HepG2 (cell line): Measurements from ENCODE around the gene NUAK2. TPM values are rescaled to one million over a fixed set of nuclear protein-coding genes. Genes with fewer than 3 reads are reported as not detected.

Experiments
- AGO2 ChIP-seq: fragments of 200-400 bp; formaldehyde crosslinking; optimal IDR thresholded peaks from 2 replicates; pipeline ENCODE3; 2017; ENCODE audit warnings: mild to moderate bottlenecking, low read depth, low read length, moderate library complexity
- CAMTA2 ChIP-seq: sonication (generic); formaldehyde crosslinking; IDR thresholded peaks from 2 replicates; pipeline ENCODE4 v1.4.0; 2020; ENCODE audit warnings: mild to moderate bottlenecking, missing genetic modification reagents, borderline replicate concordance
- GTF3A ChIP-seq: sonication (generic); formaldehyde crosslinking; conservative IDR thresholded peaks from 2 replicates; pipeline ENCODE4 v1.4.0; 2020; ENCODE audit warnings: mild to moderate bottlenecking, missing genetic modification reagents
- HCFC1 ChIP-seq: fragments of 150-350 bp; IDR thresholded peaks from 2 replicates; pipeline ENCODE4 v1.6.1; 2014; ENCODE audit warnings: low read depth, low read length
- KAT8 ChIP-seq: IDR thresholded peaks from 2 replicates; pipeline ENCODE4 v1.6.1; 2016; ENCODE audit warnings: missing genetic modification reagents, missing compliant biosample characterization
- MTA3 ChIP-seq: sonication (generic); formaldehyde crosslinking; IDR thresholded peaks from 2 replicates; pipeline ENCODE4 v1.4.0; 2020; ENCODE audit warnings: missing genetic modification reagents
- NONO ChIP-seq, 2 experiments: fragments of 450-650 bp in 1 of 2; sonication (generic) in 1 of 2; formaldehyde crosslinking in 1 of 2; IDR thresholded peaks in 1 of 2; conservative IDR thresholded peaks in 1 of 2; 2 replicates each; pipeline versions ENCODE4 v1.6.1 to v1.8.0; 2017 to 2022; ENCODE audit warnings: mild to moderate bottlenecking in 1 of 2, missing genetic modification reagents in 1 of 2, moderate library complexity in 1 of 2
- PHF5A ChIP-seq: IDR thresholded peaks from one replicate; pipeline ENCODE4 v1.6.1; 2018; ENCODE audit warnings: low read depth, missing genetic modification reagents; ENCODE audit not compliant: unreplicated experiment
- SUZ12 ChIP-seq: fragments of 150-350 bp; IDR thresholded peaks from 2 replicates; pipeline ENCODE4 v1.6.1; 2014; ENCODE audit warnings: low read depth, low read length
- YY1 ChIP-seq: IDR thresholded peaks from 2 replicates; pipeline ENCODE4 v1.6.1; 2011; ENCODE audit warnings: low read length, low read depth, moderate library complexity, mild to moderate bottlenecking; ENCODE audit not compliant: insufficient read depth, insufficient replicate concordance
- ZBTB42 ChIP-seq: sonication (generic); formaldehyde crosslinking; IDR thresholded peaks from 2 replicates; pipeline ENCODE4 v1.5.0; 2020; ENCODE audit warnings: mild to moderate bottlenecking, missing genetic modification reagents
- ZNF138 ChIP-seq: sonication (generic); formaldehyde crosslinking; IDR thresholded peaks from 2 replicates; pipeline ENCODE4 v1.5.0; 2020; ENCODE audit warnings: mild to moderate bottlenecking, low read depth, missing genetic modification reagents
- ZNF282 ChIP-seq: fragments of 450-650 bp; IDR thresholded peaks from 2 replicates; pipeline ENCODE4 v1.6.1; 2018; ENCODE audit not compliant: partially characterized antibody
- ZNF335 ChIP-seq: sonication (generic); formaldehyde crosslinking; IDR thresholded peaks from 2 replicates; pipeline ENCODE4 v1.4.0; 2020; ENCODE audit warnings: missing genetic modification reagents
- ZNF570 ChIP-seq: sonication (generic); formaldehyde crosslinking; IDR thresholded peaks from 2 replicates; pipeline ENCODE4 v1.4.0; 2020; ENCODE audit warnings: mild to moderate bottlenecking, missing genetic modification reagents, borderline replicate concordance
- ZNF614 ChIP-seq: IDR thresholded peaks from 2 replicates; pipeline ENCODE4 v1.6.1; 2018; ENCODE audit warnings: missing biosample characterization, missing genetic modification reagents, inconsistent platforms, borderline replicate concordance
- ZNF672 ChIP-seq: sonication (generic); formaldehyde crosslinking; IDR thresholded peaks from 2 replicates; pipeline ENCODE4 v1.8.1; 2022; ENCODE audit warnings: missing genetic modification reagents
- ZNF747 ChIP-seq: sonication (generic); formaldehyde crosslinking; IDR thresholded peaks from 2 replicates; pipeline ENCODE4 v1.8.1; 2023; ENCODE audit warnings: missing genetic modification reagents, mild to moderate bottlenecking, borderline replicate concordance
- ZNF792 ChIP-seq: IDR thresholded peaks from 2 replicates; pipeline ENCODE4 v1.6.1; 2016
- polyA plus RNA-seq, 8 experiments: library from polyadenylated mRNA; depleted of rRNA in 3 of 8; stranded (reverse) in 7 of 8; unstranded in 1 of 8; fragments of >200 nt; fragmentation: Illumina TruSeq in 4 of 8; extraction: Trizol in 4 of 8; gene quantifications; 2 replicates each; pipeline versions ENCODE4 v1.2.1 to v1.2.3, GENCODE V29; 2011 to 2016; ENCODE audit warnings: low read depth in 4 of 8, missing spikeins in 1 of 8, mixed read lengths in 1 of 8; ENCODE audit not compliant: insufficient read depth in 1 of 8
- total RNA-seq, 5 experiments: library from RNA; depleted of rRNA; stranded (reverse); fragments of >200 nt; fragmentation: Illumina TruSeq; extraction: Trizol; gene quantifications; 2 replicates each; pipeline ENCODE4 v1.2.3, GENCODE V29; 2016; ENCODE audit warnings: low read depth in 1 of 5
- TF ChIP-seq, protein P1 (sequence below): IDR thresholded peaks from 2 replicates; pipeline ENCODE4 v1.6.1; 2012; ENCODE audit warnings: low read length, improper control_type of control experiment
- TF ChIP-seq, protein P2 (sequence below): sonication (generic); formaldehyde crosslinking; IDR thresholded peaks from 2 replicates; pipeline ENCODE4 v1.8.0; 2023; ENCODE audit warnings: mild to moderate bottlenecking, missing genetic modification reagents
- TF ChIP-seq, protein P3 (sequence below): fragments of 450-650 bp; IDR thresholded peaks from 2 replicates; pipeline ENCODE4 v1.6.1; 2017; ENCODE audit warnings: mild to moderate bottlenecking
- TF ChIP-seq, protein P4 (sequence below): sonication (generic); formaldehyde crosslinking; IDR thresholded peaks from 2 replicates; pipeline ENCODE4 v1.5.0; 2020; ENCODE audit warnings: missing genetic modification reagents

The NUAK2 gene
- total and polyA plus RNA-seq, 2 of the 13 experiments (the other 11 are each of a cell fraction or from before 2014, with no cell fraction given), result 0.75 to 1.1 TPM

DNA sequence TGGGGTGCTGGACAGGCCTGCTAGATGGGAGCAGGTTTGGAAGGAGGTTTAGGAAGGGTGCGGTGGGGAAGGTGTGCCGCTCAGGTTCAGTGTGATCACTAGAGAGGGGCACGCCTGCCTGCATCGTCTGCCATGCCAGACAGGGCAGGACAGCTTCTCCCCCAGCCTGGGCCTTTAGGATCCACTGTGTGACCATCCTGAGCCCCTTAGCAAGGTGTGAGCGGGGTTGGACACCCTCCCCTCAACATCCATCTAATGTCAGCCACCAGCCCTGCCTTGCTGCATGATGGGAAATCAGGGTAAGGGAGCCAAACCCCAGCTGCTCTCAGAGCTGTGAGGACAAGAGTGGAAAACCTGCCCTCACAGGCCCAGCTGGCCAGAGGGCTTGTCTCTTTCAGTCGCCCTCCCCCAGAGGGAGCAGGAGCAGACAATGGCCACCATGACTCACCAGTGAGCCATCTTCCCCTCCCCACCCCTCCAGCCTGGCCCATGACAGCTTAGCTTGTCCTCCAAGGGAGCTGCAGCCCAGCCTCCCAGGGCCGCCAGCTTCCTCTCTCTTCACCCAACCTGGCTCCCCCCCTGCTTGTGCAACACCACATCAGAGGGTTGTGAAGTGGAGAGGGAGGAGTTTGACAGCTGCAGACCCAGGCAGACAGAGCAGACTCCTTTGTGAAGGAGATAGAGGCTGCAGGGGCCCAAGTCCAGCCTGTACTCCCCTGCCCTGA lies 37.0 kb downstream of the NUAK2 start (continued):
- TF ChIP-seq ZNF792 (CRISPR knock-in tag), result peak; percentile 94
- TF ChIP-seq YY1, result peak; percentile 81
- 0 out of 2 replicates have a peak, but pooled peaks have one; percentile 51 for TF ChIP-seq ZBTB42 (CRISPR knock-in tag)
- TF ChIP-seq PHF5A (CRISPR knock-in tag), result no peak
- no peak for TF ChIP-seq ZNF282
- no peak for TF ChIP-seq ZNF570 (CRISPR knock-in tag)
- peak; percentile 23; the same call in 1 of the 2 replicates for TF ChIP-seq ZNF335
- TF ChIP-seq ZNF672 (CRISPR knock-in tag), result no peak
- peak; percentile 85; the same call in 1 of the 2 replicates for TF ChIP-seq ZNF614 (CRISPR knock-in tag)
- TF ChIP-seq ZNF747, result no peak
- TF ChIP-seq, protein P1, sequence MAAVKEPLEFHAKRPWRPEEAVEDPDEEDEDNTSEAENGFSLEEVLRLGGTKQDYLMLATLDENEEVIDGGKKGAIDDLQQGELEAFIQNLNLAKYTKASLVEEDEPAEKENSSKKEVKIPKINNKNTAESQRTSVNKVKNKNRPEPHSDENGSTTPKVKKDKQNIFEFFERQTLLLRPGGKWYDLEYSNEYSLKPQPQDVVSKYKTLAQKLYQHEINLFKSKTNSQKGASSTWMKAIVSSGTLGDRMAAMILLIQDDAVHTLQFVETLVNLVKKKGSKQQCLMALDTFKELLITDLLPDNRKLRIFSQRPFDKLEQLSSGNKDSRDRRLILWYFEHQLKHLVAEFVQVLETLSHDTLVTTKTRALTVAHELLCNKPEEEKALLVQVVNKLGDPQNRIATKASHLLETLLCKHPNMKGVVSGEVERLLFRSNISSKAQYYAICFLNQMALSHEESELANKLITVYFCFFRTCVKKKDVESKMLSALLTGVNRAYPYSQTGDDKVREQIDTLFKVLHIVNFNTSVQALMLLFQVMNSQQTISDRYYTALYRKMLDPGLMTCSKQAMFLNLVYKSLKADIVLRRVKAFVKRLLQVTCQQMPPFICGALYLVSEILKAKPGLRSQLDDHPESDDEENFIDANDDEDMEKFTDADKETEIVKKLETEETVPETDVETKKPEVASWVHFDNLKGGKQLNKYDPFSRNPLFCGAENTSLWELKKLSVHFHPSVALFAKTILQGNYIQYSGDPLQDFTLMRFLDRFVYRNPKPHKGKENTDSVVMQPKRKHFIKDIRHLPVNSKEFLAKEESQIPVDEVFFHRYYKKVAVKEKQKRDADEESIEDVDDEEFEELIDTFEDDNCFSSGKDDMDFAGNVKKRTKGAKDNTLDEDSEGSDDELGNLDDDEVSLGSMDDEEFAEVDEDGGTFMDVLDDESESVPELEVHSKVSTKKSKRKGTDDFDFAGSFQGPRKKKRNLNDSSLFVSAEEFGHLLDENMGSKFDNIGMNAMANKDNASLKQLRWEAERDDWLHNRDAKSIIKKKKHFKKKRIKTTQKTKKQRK, result no peak
- TF ChIP-seq HCFC1, result no peak
- TF ChIP-seq KAT8 (CRISPR knock-in tag), result peak; percentile 70
- no peak for TF ChIP-seq AGO2
- TF ChIP-seq CAMTA2 (CRISPR knock-in tag), result no peak
- TF ChIP-seq, protein P2, sequence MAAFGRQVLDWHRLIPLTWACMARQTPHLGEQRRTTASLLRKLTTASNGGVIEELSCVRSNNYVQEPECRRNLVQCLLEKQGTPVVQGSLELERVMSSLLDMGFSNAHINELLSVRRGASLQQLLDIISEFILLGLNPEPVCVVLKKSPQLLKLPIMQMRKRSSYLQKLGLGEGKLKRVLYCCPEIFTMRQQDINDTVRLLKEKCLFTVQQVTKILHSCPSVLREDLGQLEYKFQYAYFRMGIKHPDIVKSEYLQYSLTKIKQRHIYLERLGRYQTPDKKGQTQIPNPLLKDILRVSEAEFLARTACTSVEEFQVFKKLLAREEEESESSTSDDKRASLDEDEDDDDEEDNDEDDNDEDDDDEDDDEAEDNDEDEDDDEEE (CRISPR knock-in tag), result peak; percentile 79; the same call in 1 of the 2 replicates
- TF ChIP-seq ZNF138, result no peak
- no peak for TF ChIP-seq NONO (IDR thresholded peaks at IDR 0.05)
- TF ChIP-seq NONO (CRISPR knock-in tag; conservative IDR thresholded peaks at IDR 0.05), result no peak; the same call in 1 of the 2 replicates
- no peak for TF ChIP-seq MTA3 (CRISPR knock-in tag)
- no peak for TF ChIP-seq GTF3A (CRISPR knock-in tag)
- TF ChIP-seq, protein P3, sequence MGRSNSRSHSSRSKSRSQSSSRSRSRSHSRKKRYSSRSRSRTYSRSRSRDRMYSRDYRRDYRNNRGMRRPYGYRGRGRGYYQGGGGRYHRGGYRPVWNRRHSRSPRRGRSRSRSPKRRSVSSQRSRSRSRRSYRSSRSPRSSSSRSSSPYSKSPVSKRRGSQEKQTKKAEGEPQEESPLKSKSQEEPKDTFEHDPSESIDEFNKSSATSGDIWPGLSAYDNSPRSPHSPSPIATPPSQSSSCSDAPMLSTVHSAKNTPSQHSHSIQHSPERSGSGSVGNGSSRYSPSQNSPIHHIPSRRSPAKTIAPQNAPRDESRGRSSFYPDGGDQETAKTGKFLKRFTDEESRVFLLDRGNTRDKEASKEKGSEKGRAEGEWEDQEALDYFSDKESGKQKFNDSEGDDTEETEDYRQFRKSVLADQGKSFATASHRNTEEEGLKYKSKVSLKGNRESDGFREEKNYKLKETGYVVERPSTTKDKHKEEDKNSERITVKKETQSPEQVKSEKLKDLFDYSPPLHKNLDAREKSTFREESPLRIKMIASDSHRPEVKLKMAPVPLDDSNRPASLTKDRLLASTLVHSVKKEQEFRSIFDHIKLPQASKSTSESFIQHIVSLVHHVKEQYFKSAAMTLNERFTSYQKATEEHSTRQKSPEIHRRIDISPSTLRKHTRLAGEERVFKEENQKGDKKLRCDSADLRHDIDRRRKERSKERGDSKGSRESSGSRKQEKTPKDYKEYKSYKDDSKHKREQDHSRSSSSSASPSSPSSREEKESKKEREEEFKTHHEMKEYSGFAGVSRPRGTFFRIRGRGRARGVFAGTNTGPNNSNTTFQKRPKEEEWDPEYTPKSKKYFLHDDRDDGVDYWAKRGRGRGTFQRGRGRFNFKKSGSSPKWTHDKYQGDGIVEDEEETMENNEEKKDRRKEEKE, result no peak
- TF ChIP-seq, protein P4, sequence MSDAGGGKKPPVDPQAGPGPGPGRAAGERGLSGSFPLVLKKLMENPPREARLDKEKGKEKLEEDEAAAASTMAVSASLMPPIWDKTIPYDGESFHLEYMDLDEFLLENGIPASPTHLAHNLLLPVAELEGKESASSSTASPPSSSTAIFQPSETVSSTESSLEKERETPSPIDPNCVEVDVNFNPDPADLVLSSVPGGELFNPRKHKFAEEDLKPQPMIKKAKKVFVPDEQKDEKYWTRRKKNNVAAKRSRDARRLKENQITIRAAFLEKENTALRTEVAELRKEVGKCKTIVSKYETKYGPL (CRISPR knock-in tag), result no peak
- no peak for TF ChIP-seq SUZ12
